ENCODE data around the gene SCAMP2.
A peak's percentile ranks its signal among the peaks of the same experiment; 100 is the strongest.

Gene SCAMP2

GRCh38 chr15:74829486-74829885 lies 43.7 kb downstream of the SCAMP2 start:
- DNase-seq (no peak), ATAC-seq (peak; percentile 79)
- no peaks in the 10 kb centered on the region for H3K9me3 Mint-ChIP-seq
- H3K27me3 Mint-ChIP-seq = peaks cover 36% of the 10 kb centered on the region
- no peaks in the 10 kb centered on the region for H3K4me1 Mint-ChIP-seq
- H3K27ac Mint-ChIP-seq = no peak overlapping the region
- no peaks in the 10 kb centered on the region for H3K36me3 Mint-ChIP-seq (ENCODE audit: low read depth)
- H3K4me3 Mint-ChIP-seq = no peak overlapping the region

- no peaks in the 10 kb centered on the region for H3K9me3 Mint-ChIP-seq
- no peaks in the 10 kb centered on the region for H3K36me3 Mint-ChIP-seq (ENCODE audit: low read depth)
- DNase-seq (no peak), ATAC-seq (no peak)
- H3K4me1 Mint-ChIP-seq = no peaks in the 10 kb centered on the region
- no peak overlapping the region for H3K27ac Mint-ChIP-seq
- H3K27me3 Mint-ChIP-seq = peaks cover 38% of the 10 kb centered on the region
- H3K4me3 Mint-ChIP-seq = no peak overlapping the region
These were observed 44.3 kb downstream of the SCAMP2 start for GRCh38 chr15:74828835-74829234.

GRCh38 chr15:74827614-74828013 lies 45.6 kb downstream of the SCAMP2 start:
- Mint-ChIP-seq H3K4me1 (no peaks in the 10 kb centered on the region), H3K27ac (no peak overlapping the region), H3K4me3 (no peak overlapping the region), H3K27me3 (peaks cover 38% of the 10 kb centered on the region), H3K36me3 (ENCODE audit: low read depth) (no peaks in the 10 kb centered on the region), H3K9me3 (no peaks in the 10 kb centered on the region)
- ATAC-seq (no peak), DNase-seq (no peak)

DNA sequence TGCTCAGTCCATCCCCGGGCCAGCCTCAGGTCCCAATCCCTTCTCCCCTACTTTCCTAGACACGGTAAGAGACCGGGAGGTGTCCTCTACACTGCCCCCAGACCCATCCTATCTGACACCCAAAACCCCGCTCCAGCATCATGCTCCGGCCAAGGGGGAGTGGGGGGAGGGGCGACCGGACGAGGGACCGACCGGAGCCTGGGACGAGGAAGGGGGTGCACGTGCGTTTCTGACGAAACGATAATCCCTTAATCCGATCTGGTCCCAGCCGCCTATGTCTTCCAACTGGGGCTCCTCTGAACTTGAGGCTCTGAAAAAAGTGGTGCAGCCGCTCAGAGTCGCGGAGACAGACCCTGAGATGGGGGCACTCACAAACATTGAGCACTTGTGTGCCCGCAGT lies 46.2 kb downstream of the SCAMP2 start:
- Mint-ChIP-seq H3K36me3 (ENCODE audit: low read depth) (no peaks in the 10 kb centered on the region), H3K4me1 (no peaks in the 10 kb centered on the region), H3K27me3 (peaks cover 38% of the 10 kb centered on the region), H3K27ac (no peak overlapping the region), H3K9me3 (no peaks in the 10 kb centered on the region), H3K4me3 (no peak overlapping the region)
- ATAC-seq (no peak), DNase-seq (no peak)

GRCh38 chr15:74826364-74826819 lies 46.8 kb downstream of the SCAMP2 start, which contains the start of gene CPLX3:
Gene CPLX3 (plus strand): TSS chr15:74826627. CDS start chr15:74826704, 77 bp downstream.
- no peak within 1 kb of the TSS for H3K4me3 Mint-ChIP-seq
- H3K36me3 Mint-ChIP-seq (ENCODE audit: low read depth) = no peaks in the 10 kb centered on the region
- no peaks in the 10 kb centered on the region for H3K9me3 Mint-ChIP-seq
- H3K27ac Mint-ChIP-seq = no peak within 1 kb of the TSS
- peaks cover 38% of the 10 kb centered on the region for H3K27me3 Mint-ChIP-seq
- ATAC-seq (no peak), DNase-seq (peak; percentile 47)
- peaks cover 2% of the 10 kb centered on the region for H3K4me1 Mint-ChIP-seq

GRCh38 chr15:74825866-74826265 lies 47.3 kb downstream of the SCAMP2 start:
- ATAC-seq = no peak
- peaks cover 2% of the 10 kb centered on the region for H3K4me1 Mint-ChIP-seq
- H3K9me3 Mint-ChIP-seq = no peaks in the 10 kb centered on the region
- no peak overlapping the region for H3K27ac Mint-ChIP-seq
- peaks cover 38% of the 10 kb centered on the region for H3K27me3 Mint-ChIP-seq
- H3K36me3 Mint-ChIP-seq (ENCODE audit: low read depth) = no peaks in the 10 kb centered on the region
- DNase-seq = no peak
- H3K4me3 Mint-ChIP-seq = no peak overlapping the region

DNA sequence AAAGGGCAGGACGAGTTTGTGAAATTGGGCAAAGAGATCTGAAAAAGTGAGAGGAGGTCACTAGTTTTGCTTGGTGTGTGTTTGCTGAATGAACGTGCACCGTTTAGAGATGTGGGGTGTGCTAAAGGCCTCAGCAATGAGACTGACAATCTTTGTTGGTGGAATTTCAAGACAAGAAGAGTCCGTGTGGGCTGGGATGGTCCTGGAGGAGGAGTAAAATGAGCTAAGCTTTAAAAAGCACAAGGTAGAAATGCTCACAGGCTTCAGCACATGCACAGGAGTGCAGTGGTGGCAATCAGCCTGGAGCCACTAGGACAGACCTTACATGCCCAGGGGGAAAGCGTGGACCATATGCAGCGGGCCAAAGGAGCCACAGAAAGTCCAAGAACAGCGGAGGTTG lies 48.2 kb downstream of the SCAMP2 start:
- ATAC-seq (no peak), DNase-seq (no peak)
- H3K27me3 Mint-ChIP-seq = peaks cover 34% of the 10 kb centered on the region
- peaks cover 2% of the 10 kb centered on the region for H3K4me1 Mint-ChIP-seq
- no peaks in the 10 kb centered on the region for H3K9me3 Mint-ChIP-seq
- H3K4me3 Mint-ChIP-seq = no peak overlapping the region
- H3K36me3 Mint-ChIP-seq (ENCODE audit: low read depth) = no peaks in the 10 kb centered on the region
- no peak overlapping the region for H3K27ac Mint-ChIP-seq

DNA sequence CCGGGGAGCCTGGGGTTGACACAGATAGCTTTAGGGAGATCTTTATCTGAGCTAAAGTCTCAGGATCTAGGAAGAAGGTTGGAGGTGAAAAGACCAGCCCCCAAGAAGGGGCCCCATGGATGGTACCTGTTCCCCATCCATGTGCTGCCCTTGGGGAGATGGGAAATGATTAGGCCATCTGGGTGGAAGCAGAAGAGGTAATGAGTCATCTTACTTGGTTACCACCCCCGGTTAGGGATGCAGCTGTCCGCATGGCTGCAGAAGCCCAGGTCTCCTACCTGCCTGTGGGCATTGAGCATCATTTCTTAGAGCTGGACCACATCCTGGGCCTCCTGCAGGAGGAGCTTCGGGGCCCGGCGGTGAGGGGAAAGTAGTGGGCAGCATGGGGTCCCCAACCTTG lies 49.8 kb downstream of the SCAMP2 start:
- ATAC-seq = no peak
- Mint-ChIP-seq H3K36me3 (ENCODE audit: low read depth) (no peaks in the 10 kb centered on the region), H3K27me3 (peaks cover 26% of the 10 kb centered on the region), H3K4me1 (peaks cover 10% of the 10 kb centered on the region), H3K27ac (no peak overlapping the region), H3K9me3 (no peaks in the 10 kb centered on the region), H3K4me3 (no peak overlapping the region)
- DNase-seq = no peak

DNA sequence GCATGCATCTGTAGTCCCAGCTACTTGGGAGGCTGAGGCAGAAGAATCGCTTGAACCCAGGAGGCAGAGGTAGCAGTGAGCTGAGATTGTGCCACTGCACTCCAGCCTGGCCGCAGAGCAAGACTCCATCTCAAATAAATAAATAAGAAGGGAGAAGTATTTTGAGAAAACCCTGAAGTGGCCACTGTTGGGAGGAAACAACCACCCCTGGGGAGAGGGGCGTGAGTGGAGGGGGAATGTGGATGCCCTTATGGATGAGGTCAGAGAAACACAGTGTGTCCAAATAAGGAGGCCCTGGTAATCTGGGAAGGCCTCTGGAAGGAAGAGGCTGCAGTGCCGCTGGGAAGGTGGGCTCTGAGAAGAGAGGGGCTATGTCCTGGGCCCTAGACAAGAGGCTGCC lies 50.9 kb downstream of the SCAMP2 start:
- peaks cover 10% of the 10 kb centered on the region for H3K4me1 Mint-ChIP-seq
- ATAC-seq (no peak), DNase-seq (no peak)
- H3K27ac Mint-ChIP-seq = no peak overlapping the region
- H3K4me3 Mint-ChIP-seq = no peak overlapping the region
- no peaks in the 10 kb centered on the region for H3K36me3 Mint-ChIP-seq (ENCODE audit: low read depth)
- no peaks in the 10 kb centered on the region for H3K9me3 Mint-ChIP-seq
- peaks cover 15% of the 10 kb centered on the region for H3K27me3 Mint-ChIP-seq

GRCh38 chr15:74821790-74822158 lies 51.4 kb downstream of the SCAMP2 start:
- Mint-ChIP-seq H3K27ac (no peak overlapping the region), H3K36me3 (ENCODE audit: low read depth) (no peaks in the 10 kb centered on the region), H3K27me3 (peaks cover 11% of the 10 kb centered on the region), H3K9me3 (no peaks in the 10 kb centered on the region), H3K4me1 (peaks cover 10% of the 10 kb centered on the region), H3K4me3 (no peak overlapping the region)
- ATAC-seq (no peak), DNase-seq (no peak)

DNA sequence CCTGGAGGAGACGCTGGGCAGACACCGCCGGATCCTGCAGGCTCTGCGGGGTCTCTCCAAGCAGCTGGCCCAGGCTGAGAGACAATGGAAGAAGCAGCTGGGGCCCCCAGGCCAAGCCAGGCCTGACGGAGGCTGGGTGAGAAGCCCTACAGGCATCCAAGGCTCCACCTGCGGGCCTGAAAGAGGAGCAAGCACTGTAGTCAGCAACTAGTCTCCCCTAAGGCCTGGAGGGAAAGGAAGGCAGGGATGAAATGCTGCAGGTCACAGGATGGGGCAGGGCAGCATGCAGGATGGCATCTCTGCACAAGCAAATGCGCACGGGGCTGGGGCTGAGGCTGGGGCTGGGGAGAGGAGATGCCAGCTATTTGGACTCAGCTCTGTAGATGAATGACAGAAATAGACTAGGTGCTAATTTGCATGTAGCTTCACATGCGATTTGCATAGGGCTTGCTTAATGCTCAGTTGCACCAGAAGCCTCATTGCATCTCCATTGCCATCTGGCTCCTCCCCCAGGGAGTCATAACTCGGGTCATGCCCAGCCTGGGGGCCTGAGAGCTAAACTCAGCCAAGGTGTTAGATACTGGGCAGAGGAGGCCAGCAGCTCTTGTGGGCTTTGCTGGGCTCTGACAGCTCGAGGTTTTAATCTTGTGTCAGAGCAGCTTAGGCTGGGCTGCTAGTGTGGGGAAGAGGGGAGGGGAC lies 51.9 kb downstream of the SCAMP2 start:
- DNase-seq (no peak), ATAC-seq (no peak)
- Mint-ChIP-seq H3K4me3 (no peak overlapping the region), H3K9me3 (no peaks in the 10 kb centered on the region), H3K27me3 (peaks cover 11% of the 10 kb centered on the region), H3K27ac (no peak overlapping the region), H3K36me3 (ENCODE audit: low read depth) (no peaks in the 10 kb centered on the region), H3K4me1 (peaks cover 10% of the 10 kb centered on the region)

DNA sequence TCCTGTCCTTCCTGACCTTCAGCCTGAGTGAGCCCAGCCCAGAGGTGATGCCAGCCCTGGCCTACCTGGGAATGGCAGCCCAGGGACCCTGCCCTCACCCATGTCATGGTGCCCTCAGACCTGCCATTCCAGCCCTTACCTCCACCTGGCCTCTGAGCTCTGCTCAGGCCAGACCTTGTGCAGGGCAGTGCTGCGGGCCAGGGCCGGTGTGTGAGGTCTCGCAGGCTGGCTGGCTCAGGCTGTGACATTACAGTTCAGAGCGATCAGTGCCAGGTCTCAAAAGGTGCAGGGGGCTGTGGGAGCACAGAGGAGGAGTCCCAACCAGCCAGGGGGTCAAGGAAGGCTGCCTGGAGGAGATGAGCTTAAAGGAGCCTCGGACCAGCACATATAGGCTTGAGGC lies 53.1 kb downstream of the SCAMP2 start:
- H3K27ac Mint-ChIP-seq = no peak overlapping the region
- H3K4me1 Mint-ChIP-seq = peaks cover 10% of the 10 kb centered on the region
- no peaks in the 10 kb centered on the region for H3K36me3 Mint-ChIP-seq (ENCODE audit: low read depth)
- no peak for ATAC-seq
- peaks cover 6% of the 10 kb centered on the region for H3K27me3 Mint-ChIP-seq
- H3K4me3 Mint-ChIP-seq = no peak overlapping the region
- DNase-seq = no peak
- no peaks in the 10 kb centered on the region for H3K9me3 Mint-ChIP-seq

- Mint-ChIP-seq H3K27ac (no peak overlapping the region), H3K9me3 (no peaks in the 10 kb centered on the region), H3K36me3 (ENCODE audit: low read depth) (no peaks in the 10 kb centered on the region), H3K27me3 (no peaks in the 10 kb centered on the region), H3K4me3 (no peak overlapping the region), H3K4me1 (peaks cover 10% of the 10 kb centered on the region)
- DNase-seq (no peak), ATAC-seq (no peak)
These were observed 55.8 kb downstream of the SCAMP2 start for GRCh38 chr15:74817370-74817737.

- DNase-seq (no peak), ATAC-seq (no peak)
- no peak overlapping the region for H3K4me3 Mint-ChIP-seq
- H3K27ac Mint-ChIP-seq = no peak overlapping the region
- no peaks in the 10 kb centered on the region for H3K9me3 Mint-ChIP-seq
- peaks cover 10% of the 10 kb centered on the region for H3K4me1 Mint-ChIP-seq
- H3K36me3 Mint-ChIP-seq (ENCODE audit: low read depth) = no peaks in the 10 kb centered on the region
- H3K27me3 Mint-ChIP-seq = no peaks in the 10 kb centered on the region
These were observed 56.4 kb downstream of the SCAMP2 start for GRCh38 chr15:74816624-74817369.

DNA sequence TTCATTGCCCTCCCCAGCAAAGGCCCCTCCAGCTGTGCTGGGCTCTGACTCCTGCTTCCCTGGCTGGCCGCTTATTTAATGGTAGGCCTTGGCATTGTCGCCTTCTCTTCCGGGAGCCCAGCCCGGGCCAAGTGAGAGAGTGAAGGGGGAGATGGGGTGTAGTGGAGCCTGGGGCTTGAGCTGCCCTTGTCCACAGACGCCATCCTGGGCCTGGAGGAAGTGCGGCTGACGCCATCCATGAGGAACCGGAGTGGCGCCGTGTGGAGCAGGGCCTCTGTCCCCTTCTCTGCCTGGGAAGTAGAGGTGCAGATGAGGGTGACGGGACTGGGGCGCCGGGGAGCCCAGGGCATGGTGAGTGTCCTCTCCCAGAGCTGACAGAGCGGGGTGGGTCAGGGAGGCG lies 57.2 kb downstream of the SCAMP2 start:
- H3K4me3 Mint-ChIP-seq = no peak overlapping the region
- no peak overlapping the region for H3K27ac Mint-ChIP-seq
- no peaks in the 10 kb centered on the region for H3K9me3 Mint-ChIP-seq
- no peaks in the 10 kb centered on the region for H3K36me3 Mint-ChIP-seq (ENCODE audit: low read depth)
- ATAC-seq (no peak), DNase-seq (no peak)
- H3K27me3 Mint-ChIP-seq = no peaks in the 10 kb centered on the region
- peaks cover 9% of the 10 kb centered on the region for H3K4me1 Mint-ChIP-seq

All from activated naive CD8-positive, alpha-beta T cell treated with anti-CD3 and anti-CD28 coated beads, Interleukin-2, amount 50 U/mL, for 24 hours (primary cell).